ENCODE results near the gene LENEP. TPM values are rescaled to one million over a fixed set of nuclear protein-coding genes. Genes with fewer than 3 reads are reported as not detected.

Gene LENEP
- total and polyA plus RNA-seq, 12 donors = 0.44 TPM; not detected in 11

- TF ChIP-seq POLR2A (IDR thresholded peaks at IDR 0.05) = no peak
- TF ChIP-seq CTCF (IDR thresholded peaks at IDR 0.05) = no peak
- intact Hi-C loops (cut with DNase I) = no loop called here
- Histone ChIP-seq H3K27ac (peak overlapping the region in 1 of 5 donors; percentile 45), H3K4me1 (replicated peaks in 1 of 2) (peaks cover 41 to 54% of the 10 kb centered on the region in 2 donors), H3K27me3 (no peaks in the 10 kb centered on the region), H3K9me3 (replicated peaks in 1 of 3) (no peaks in the 10 kb centered on the region), H3K36me3 (replicated peaks in 1 of 2) (peaks cover 0 to 23% of the 10 kb centered on the region in 2 donors), H3K4me3 (no peak overlapping the region)
- WGBS, 4 donors = 86 to 92% (median 89%) methylated on average over 2 of the region's 2 CpGs
- no peak for DNase-seq
Observed at GRCh38 chr1:154958036-154958435, 35.4 kb upstream of the LENEP start.

DNA sequence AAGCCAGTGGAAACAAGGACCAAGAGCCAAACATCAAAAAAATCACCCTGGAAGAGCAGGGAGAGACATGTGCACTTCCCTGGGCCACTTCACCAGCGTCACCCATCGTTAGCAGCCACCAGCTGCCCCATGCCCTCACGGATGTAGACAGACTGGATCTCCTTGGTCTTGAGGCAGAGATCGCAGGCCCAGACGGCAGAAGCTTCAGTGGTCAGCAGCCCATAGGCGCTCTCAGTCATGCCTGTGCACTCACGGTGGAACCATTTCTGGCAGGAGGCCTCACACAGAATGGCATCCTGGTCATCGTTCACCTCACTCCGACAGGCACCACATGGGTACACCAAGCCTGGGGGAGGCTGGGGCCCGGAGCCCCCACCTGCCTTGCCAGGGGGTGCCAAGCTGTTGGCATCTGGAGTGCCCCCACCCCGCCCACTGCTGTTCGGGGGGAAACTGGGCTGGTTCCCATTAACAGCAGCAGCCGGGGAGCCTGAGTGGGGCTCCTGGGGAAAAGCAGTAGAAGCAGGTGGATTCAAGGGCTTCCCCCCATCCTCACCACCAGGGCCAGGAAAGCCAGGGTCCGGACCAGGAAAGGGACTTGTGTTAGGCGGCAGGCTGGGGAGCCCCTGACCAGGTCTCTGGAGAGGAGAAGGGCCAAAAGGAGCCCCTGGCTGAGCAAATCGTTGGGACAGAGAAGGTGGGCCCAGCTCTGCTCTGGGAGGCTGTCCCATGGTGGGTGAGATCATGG lies 34.5 kb upstream of the LENEP start:
- intact Hi-C loops (cut with DNase I) = no loop called here
- Histone ChIP-seq H3K27ac (peak overlapping the region in 1 of 5 donors; percentile 6), H3K27me3 (no peaks in the 10 kb centered on the region), H3K36me3 (replicated peaks in 1 of 2) (peaks cover 0 to 31% of the 10 kb centered on the region in 2 donors), H3K4me1 (replicated peaks in 1 of 2) (peaks cover 35 to 51% of the 10 kb centered on the region in 2 donors), H3K9me3 (replicated peaks in 1 of 3) (no peaks in the 10 kb centered on the region), H3K4me3 (no peak overlapping the region)
- 85 to 90% (median 87%) methylated on average over 10 to 16 of the region's 16 CpGs for WGBS, 4 donors
- no peak for TF ChIP-seq CTCF (IDR thresholded peaks at IDR 0.05)
- TF ChIP-seq POLR2A (IDR thresholded peaks at IDR 0.05) = no peak
- no peak for DNase-seq

DNA sequence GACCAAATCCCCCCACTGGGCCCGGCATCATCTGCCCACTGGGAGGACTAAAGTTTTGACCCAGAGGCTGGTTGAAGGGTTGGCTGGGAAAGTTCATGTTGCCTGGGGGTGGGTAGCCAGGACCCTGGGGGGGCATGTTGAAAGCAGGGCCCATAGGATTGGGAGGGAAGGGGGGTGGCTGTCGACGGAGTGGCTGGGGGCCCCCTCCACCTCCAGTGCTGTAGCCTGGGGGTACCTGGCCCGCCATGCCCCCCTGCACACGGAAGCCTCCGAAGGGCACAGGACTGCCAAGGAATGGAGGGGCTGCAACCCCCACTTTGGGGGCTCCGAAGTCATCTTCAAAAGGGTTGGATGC lies 34.0 kb upstream of the LENEP start:
- Histone ChIP-seq H3K27me3 (no peaks in the 10 kb centered on the region), H3K4me1 (replicated peaks in 1 of 2) (peaks cover 30 to 45% of the 10 kb centered on the region in 2 donors), H3K4me3 (no peak overlapping the region), H3K36me3 (replicated peaks in 1 of 2) (peaks cover 0 to 37% of the 10 kb centered on the region in 2 donors), H3K9me3 (replicated peaks in 1 of 3) (no peaks in the 10 kb centered on the region), H3K27ac (no peak overlapping the region)
- no peak for DNase-seq
- TF ChIP-seq CTCF (IDR thresholded peaks at IDR 0.05) (no peak), POLR2A (IDR thresholded peaks at IDR 0.05) (no peak)
- WGBS, 4 donors = 87 to 93% (median 90%) methylated on average over 4 to 7 of the region's 7 CpGs
- intact Hi-C loops (cut with DNase I) = no loop called here

DNA sequence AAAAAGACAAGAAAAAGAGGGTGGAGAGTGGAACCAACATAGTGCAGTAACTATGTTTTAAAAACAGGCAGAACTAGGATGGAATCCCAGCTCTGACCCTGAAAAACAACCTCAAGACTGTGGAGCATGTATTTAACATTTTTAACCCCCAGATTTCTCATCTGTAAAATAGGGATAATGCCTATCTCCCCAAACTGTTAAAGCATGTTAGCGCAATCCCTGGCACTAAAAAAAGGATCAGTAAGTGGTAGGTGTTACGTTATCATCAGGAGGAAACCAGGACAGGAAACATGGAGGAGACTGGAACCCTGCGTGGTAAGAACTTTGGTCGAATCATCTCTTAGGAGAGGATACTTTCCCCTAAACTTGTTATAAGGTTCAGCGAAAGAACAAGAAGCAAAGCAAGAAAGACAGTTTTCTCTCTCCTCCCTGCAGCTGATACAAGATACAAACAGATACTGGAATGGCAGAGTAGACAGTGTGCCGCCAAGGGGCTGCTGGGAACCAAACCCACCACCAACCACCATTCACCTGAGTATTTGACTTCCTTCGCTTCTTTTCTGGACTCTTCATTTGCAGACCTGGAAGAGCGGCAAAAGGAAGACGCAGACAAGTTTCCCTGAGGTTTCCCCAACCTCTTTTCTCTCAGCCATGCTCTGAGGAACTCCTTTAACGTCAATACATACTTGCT lies 32.8 kb upstream of the LENEP start:
- WGBS, 4 donors = 12 to 24% (median 16%) methylated on average over 10 of the region's 10 CpGs
- Histone ChIP-seq H3K4me3 (peak overlapping the region; percentile 45 to 86 (median 71)), H3K9me3 (replicated peaks in 1 of 3) (no peaks in the 10 kb centered on the region), H3K27me3 (no peaks in the 10 kb centered on the region), H3K4me1 (replicated peaks in 1 of 2) (peaks cover 19 to 33% of the 10 kb centered on the region in 2 donors), H3K27ac (peak overlapping the region; percentile 94 to 99 (median 96)), H3K36me3 (replicated peaks in 1 of 2) (peaks cover 0 to 49% of the 10 kb centered on the region in 2 donors)
- intact Hi-C loops (cut with DNase I) = loop anchor here in 1 of 2 donors (5.0 kb wide), 1 partner anchor 37 kb away; no protein-coding TSS in a partner anchor
- TF ChIP-seq CTCF (IDR thresholded peaks at IDR 0.05) (no peak), POLR2A (IDR thresholded peaks at IDR 0.05) (no peak)
- DNase-seq = no peak
